GM21528 (cell line): ENCODE measurements around the gene LTN1.

Experiments
- ATAC-seq: cut with Tn5 transposase; IDR thresholded peaks from one replicate; pipeline ENCODE4 v1.9.1; 2021; ENCODE audit warnings: mild to moderate bottlenecking, moderate library complexity; ENCODE audit not compliant: unreplicated experiment, low FRiP score

Gene LTN1

DNA sequence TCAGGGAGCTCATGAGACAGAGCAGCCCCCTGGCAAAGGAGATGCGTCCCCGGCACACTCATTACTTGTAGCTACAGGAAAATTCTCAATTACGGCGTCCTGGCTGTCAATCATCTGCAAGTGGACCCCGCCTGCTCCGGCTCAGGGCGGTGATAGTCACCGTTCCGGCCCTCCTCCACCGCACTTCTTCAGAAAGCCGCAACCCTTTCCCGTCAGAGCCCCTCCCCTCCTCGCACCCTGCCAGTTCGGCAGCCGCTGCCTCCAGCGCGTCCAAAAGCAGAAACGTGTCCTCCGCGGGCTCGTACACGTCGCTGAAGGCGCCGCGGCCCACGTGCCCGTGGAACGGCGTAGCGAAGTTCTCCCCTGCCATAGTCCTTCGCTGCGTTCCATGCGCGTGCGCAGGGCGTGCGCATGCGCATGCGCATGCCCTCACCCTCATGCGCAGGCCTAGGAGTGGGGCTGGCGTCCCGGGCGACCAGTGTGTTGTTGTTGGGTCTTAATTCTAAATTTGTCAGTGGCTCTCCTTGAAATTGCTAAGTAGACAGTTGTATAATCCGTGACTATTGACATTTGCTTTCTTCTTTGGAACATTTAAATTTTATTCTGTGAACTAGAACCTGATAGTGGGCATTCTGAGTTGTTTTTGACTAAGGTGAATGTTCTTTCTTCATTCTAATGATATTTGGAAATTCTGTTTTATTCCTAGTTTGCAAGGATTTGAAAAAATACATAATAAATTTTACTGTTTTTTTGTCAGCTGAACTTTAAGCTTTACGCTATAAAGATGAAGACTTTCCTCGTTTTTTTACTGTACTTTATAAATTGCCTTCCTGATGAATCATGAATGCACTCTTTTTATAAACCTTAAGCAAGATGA, 107.5 kb downstream of the LTN1 start:
- peak; percentile 98 for ATAC-seq

DNA sequence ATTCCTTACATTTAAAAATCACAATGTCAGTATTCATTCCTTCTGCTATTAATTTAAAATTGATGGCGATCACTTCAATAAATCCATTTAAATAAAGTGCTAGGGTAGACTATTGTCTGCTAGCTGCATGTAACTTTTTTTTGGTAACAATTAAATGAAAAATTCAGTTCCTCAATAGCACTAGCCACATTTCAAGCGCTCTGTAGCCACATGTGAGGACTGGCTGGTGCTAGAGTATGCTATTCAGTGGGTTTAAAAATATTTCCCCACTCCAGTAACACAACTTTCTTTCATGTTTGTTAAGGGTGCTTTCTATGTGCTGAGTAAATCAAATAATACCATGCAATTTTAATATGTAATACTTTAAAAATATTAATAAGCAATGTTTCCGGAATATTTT, 108.2 kb downstream of the LTN1 start:
- peak; percentile 44 for ATAC-seq

DNA sequence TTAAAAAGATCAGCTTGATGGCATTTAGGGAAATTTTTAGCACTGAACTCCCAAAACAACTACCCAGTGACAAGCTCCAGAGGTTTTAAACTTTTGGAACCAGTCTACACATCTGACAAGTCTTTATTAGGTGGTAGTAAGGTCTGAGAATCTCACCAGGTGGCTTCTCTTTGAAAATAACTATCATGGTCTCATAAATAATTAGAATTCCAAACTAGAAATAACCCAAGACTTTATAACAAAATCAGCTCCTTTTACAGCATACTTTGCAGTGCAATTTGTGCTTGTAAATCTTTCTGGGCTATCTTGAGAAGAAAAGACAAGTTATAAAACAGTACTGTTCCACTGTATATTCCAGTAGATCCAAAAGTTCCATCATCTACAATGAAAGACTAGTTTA, 108.7 kb downstream of the LTN1 start:
- ATAC-seq: no peak

DNA sequence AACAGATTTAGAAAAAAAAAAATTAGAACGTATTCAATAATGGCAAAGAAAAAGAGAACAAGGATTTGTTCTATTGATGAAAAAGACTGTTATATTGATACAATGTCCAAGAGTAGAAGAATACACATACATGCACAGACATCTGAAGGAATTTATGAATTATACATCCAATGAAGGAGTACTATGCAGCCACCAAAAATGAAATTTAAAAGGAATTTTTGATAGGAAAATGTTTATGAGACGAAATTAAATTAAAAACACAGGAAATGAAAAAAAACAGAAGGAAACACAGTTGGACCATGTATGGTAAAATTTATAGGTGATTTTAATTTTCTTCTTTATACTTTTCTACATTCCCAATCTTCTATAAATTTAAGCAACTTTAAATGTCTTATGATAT, 110.3 kb downstream of the LTN1 start:
- no peak for ATAC-seq
